Body of pancreas (tissue), 4 donors: ENCODE data around the gene SCAPER. TPM values are rescaled to one million over a fixed set of nuclear protein-coding genes. Genes with fewer than 3 reads are reported as not detected.

Experiments
- ATAC-seq: fragments of 150-250 bp; one replicate; pipeline ENCODE4 v1.9.1; 2016
- DNase-seq, 4 donors: peaks; one replicate each; pipeline ENCODE4 v3.0.0-alpha.2; 2019
- H3K27ac ChIP-seq, 4 donors: fragments of 200-600 bp; sonication (generic); 1 replicate in 3 of 4; 2 replicates in 1 of 4; pipeline versions ENCODE4 v1.5.1 to v1.6.1; 2016 to 2019; ENCODE audit warnings: mild to moderate bottlenecking in 1 of 4, mixed read lengths in 1 of 4, moderate library complexity in 1 of 4
- H3K27me3 ChIP-seq, 2 donors: fragments of 200-600 bp; sonication (generic); one replicate each; pipeline ENCODE4 v1.6.0; 2016; ENCODE audit warnings: mild to moderate bottlenecking in 1 of 2
- H3K36me3 ChIP-seq, 2 donors: fragments of 200-600 bp; sonication (generic); replicated peaks in 1 of 2; 2 replicates each; pipeline ENCODE4 v1.5.1; 2016; ENCODE audit warnings: low read depth in 2 of 2; ENCODE audit not compliant: insufficient read depth in 1 of 2
- H3K4me1 ChIP-seq: fragments of 200-600 bp; sonication (generic); one replicate; pipeline ENCODE4 v1.6.0; 2016
- H3K4me3 ChIP-seq, 2 donors: fragments of 200-600 bp; sonication (generic); 1 replicate in 1 of 2; 2 replicates in 1 of 2; pipeline ENCODE4 v1.5.1; 2016 to 2019
- H3K9me3 ChIP-seq, 3 donors: fragments of 200-600 bp; sonication (generic); 1 replicate in 2 of 3; 2 replicates in 1 of 3; pipeline ENCODE4 v1.5.1; 2016
- POLR2A ChIP-seq, 3 donors: fragments of 450-650 bp; IDR thresholded peaks; one replicate each; pipeline ENCODE4 v1.6.1; 2016; ENCODE audit warnings: antibody characterized with exemption in 3 of 3, mild to moderate bottlenecking in 2 of 3
- WGBS, 2 donors: methylation state at CpG; one replicate each; pipeline ENCODE4 v1.1.5; 2017; 5-methylcytosine and 5-hydroxymethylcytosine counted together
- intact Hi-C: fragments of 100-400 bp; cut with DNase I; formaldehyde crosslinking; loops from one replicate; pipeline ENCODE4 v1.15.1; 2023
- total RNA-seq, 2 donors: library from RNA; depleted of rRNA; stranded (reverse); fragments of >200 nt; gene quantifications; one replicate each; pipeline ENCODE4 v1.1.0, GENCODE V29; 2016
- TF ChIP-seq, protein P1 (sequence below), 7 experiments: fragments of 450-650 bp in 4 of 7; fragments of 200-600 bp in 3 of 7; sonication (generic) in 3 of 7; IDR thresholded peaks; one replicate each; pipeline ENCODE4 v1.5.1; 2016 to 2019; ENCODE audit warnings: antibody characterized with exemption in 7 of 7

Gene SCAPER
- total RNA-seq, 2 donors from 2014 or later: 22.1 to 46.2 TPM

DNA sequence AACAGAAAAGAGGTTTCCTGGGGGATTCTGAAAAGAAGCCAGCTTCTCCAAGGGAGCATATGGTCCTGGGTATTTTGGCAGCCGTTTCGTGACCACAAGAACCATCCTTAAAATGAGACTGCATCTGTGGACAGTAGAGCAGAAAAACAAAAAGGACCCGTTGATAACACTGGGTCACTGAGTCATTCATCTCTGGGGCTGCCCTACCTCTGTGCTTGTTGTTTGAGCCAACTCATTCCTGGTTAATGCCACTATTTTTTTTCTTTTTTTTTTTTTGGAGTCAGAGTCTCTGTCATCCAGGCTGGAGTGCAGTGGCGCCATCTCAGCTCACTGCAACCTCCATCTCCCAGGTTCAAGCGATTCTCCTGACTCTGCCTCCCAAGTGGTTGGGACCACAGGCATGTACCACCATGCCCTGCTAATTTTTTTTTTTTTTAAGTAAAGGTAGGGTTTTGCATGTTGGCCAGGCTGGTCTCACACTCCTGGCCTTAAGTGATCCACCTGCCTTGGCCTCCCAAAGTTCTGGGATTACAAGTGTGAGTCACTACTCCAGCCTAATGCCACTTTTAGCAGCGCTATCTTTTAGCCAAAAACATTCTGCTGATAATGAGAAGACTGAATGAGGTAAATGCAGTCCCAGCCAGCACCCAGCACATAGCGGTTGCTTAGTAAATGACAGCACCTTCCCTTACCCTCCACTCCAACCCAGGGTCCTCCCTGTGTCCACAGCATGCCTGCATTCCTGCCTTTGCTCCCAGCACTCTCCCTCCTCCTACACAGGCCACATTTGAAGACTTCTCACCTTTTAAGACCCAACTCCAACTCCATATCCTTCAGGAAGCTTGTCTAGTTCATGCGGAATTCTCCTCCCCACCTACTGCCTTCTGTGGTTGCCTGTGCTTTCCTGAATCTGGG, 577.7 kb downstream of the SCAPER start:
- no peak for TF ChIP-seq POLR2A (IDR thresholded peaks at IDR 0.05)
- TF ChIP-seq, protein P1, sequence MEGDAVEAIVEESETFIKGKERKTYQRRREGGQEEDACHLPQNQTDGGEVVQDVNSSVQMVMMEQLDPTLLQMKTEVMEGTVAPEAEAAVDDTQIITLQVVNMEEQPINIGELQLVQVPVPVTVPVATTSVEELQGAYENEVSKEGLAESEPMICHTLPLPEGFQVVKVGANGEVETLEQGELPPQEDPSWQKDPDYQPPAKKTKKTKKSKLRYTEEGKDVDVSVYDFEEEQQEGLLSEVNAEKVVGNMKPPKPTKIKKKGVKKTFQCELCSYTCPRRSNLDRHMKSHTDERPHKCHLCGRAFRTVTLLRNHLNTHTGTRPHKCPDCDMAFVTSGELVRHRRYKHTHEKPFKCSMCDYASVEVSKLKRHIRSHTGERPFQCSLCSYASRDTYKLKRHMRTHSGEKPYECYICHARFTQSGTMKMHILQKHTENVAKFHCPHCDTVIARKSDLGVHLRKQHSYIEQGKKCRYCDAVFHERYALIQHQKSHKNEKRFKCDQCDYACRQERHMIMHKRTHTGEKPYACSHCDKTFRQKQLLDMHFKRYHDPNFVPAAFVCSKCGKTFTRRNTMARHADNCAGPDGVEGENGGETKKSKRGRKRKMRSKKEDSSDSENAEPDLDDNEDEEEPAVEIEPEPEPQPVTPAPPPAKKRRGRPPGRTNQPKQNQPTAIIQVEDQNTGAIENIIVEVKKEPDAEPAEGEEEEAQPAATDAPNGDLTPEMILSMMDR (IDR thresholded peaks at IDR 0.05): no peak
- H3K4me1 ChIP-seq: no peaks in the 10 kb centered on the region
- ATAC-seq (no peak), DNase-seq (no peak)
- no peak overlapping the region for H3K4me3 ChIP-seq
- no peaks in the 10 kb centered on the region for H3K9me3 ChIP-seq
- 77 to 83% methylated on average over 7 to 8 of the region's 8 CpGs for WGBS, 2 donors
- no peaks in the 10 kb centered on the region for H3K27me3 ChIP-seq
- H3K27ac ChIP-seq: no peak overlapping the region
- intact Hi-C loops: no loop called here
- H3K36me3 ChIP-seq: no peaks in the 10 kb centered on the region

DNA sequence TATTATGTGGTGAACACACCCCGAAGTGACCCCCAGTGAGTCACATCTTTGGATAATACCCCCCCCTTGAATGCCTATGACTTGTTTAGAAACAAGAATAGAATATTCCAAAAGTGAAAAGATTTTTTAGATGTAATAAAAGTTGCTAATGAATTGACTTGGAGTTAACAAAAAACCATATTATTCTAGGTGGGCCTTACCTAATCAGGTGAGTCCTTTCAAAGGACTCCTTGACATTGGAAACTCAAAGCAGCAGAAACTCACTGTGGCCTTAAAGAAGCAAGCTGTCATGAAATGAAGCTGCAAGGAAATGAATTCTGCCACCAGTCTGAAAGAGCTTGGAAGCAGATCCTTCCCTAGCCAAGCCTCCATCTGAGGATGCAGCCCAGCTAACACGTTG, 579.4 kb downstream of the SCAPER start:
- H3K27me3 ChIP-seq: no peaks in the 10 kb centered on the region
- TF ChIP-seq, protein P1 (IDR thresholded peaks at IDR 0.05): no peak
- no peak for TF ChIP-seq POLR2A (IDR thresholded peaks at IDR 0.05)
- DNase-seq (no peak), ATAC-seq (no peak)
- H3K36me3 ChIP-seq: no peaks in the 10 kb centered on the region
- peaks cover 5% of the 10 kb centered on the region for H3K4me1 ChIP-seq
- H3K27ac ChIP-seq: no peak overlapping the region
- intact Hi-C loops: no loop called here
- H3K9me3 ChIP-seq: no peaks in the 10 kb centered on the region
- H3K4me3 ChIP-seq: no peak overlapping the region
- 77 to 83% methylated on average over 2 of the region's 2 CpGs for WGBS, 2 donors

DNA sequence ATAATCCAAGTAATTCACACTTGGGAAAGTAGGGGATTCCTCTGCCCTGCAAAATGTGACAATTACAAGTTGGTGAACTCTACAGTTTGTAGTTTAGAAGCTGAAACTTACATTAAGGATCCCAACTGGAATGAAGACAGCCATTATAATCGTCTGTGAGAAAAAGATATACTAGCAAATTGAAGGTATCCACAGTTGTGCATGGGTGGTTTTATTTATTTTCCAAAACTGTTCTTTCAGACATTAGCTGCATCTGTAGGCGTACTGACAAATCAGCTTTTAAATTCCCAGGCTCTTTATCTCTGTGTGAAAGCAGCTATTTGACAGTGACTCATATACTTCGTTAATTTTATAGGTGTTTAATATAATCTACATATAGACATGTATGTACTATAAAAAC, 581.1 kb downstream of the SCAPER start:
- 49 to 56% methylated on average over 3 of the region's 3 CpGs for WGBS, 2 donors
- H3K4me1 ChIP-seq: peaks cover 5% of the 10 kb centered on the region
- H3K36me3 ChIP-seq: no peaks in the 10 kb centered on the region
- H3K4me3 ChIP-seq: no peak overlapping the region
- intact Hi-C loops: no loop called here
- DNase-seq: no peak
- H3K27ac ChIP-seq: no peak overlapping the region
- no peaks in the 10 kb centered on the region for H3K9me3 ChIP-seq
- no peaks in the 10 kb centered on the region for H3K27me3 ChIP-seq
- ATAC-seq: no peak
- no peak for TF ChIP-seq POLR2A (IDR thresholded peaks at IDR 0.05)
- TF ChIP-seq, protein P1 (IDR thresholded peaks at IDR 0.05): no peak

DNA sequence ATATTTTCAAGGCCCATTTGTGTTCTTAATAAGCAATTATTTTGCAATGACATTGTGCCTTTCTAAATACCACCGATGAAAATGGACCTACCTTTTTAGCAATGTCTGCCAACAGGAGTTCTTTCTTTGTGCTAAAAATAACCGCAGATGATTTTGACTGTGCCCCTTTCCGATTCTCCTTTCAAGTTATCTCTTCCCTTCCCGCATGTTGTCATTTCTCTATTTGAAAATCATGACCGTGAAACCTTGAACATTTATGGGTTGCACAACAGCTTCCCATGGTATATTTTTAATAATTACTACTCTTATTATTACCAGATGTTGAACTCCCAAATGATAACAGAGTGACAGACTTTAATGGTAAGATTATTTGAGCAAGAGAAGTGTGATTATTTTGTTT, 583.5 kb downstream of the SCAPER start:
- intact Hi-C loops: no loop called here
- WGBS, 2 donors: 24 to 27% methylated on average over 5 of the region's 5 CpGs

More for the DNA sequence above, 583.5 kb downstream of the SCAPER start:
- Histone ChIP-seq H3K9me3 (no peaks in the 10 kb centered on the region), H3K36me3 (no peaks in the 10 kb centered on the region), H3K4me3 (no peak overlapping the region), H3K4me1 (peaks cover 5% of the 10 kb centered on the region), H3K27me3 (no peaks in the 10 kb centered on the region), H3K27ac (no peak overlapping the region)
- ATAC-seq (no peak), DNase-seq (no peak)
- TF ChIP-seq POLR2A (IDR thresholded peaks at IDR 0.05): no peak
- TF ChIP-seq, protein P1 (IDR thresholded peaks at IDR 0.05): no peak
